K562 (cell line): ENCODE measurements around the gene ARHGAP12. TPM values are rescaled to one million over a fixed set of nuclear protein-coding genes. Genes with fewer than 3 reads are reported as not detected.

Experiments used
- ATAC-seq: fragments of 200-7000 bp; cut with Tn5 transposase; 3 replicates; pipeline ENCODE4 v1.9.1; 2020; ENCODE audit warnings: moderate library complexity
- BruUV-seq: library from RNA; stranded (reverse); fragments of 400-500 nt; replicated peaks from 2 replicates; lab custom pipeline; 2021; lab: Mats Ljungman, UMichigan
- CTCF ChIA-PET: fragments of 300-600 bp; formaldehyde crosslinking; extraction: SDS; loops from one replicate; lab custom pipeline; 2021; ENCODE audit warnings: low intra/inter-chr PET ratio; lab: Yijun Ruan, JAX
- POLR2A ChIA-PET: fragments of 300-600, 350-650 bp; sonication (Branson Sonifier 250); formaldehyde crosslinking; extraction: SDS; loops from one replicate; lab custom pipeline; 2021; ENCODE audit warnings: antibody characterized with exemption, inconsistent platforms; lab: Yijun Ruan, JAX
- DNase-seq, 4 experiments: peaks; one replicate each; pipeline versions ENCODE4 v3.0.0 to v3.0.0-alpha.2; 2011 to 2018; ENCODE audit warnings: low spot score in 3 of 4, mixed read lengths in 3 of 4; ENCODE audit errors: extremely low read depth in 1 of 4
- FAIRE-seq: peaks from 2 replicates; lab custom pipeline; 2011; peaks lifted over from hg19 to GRCh38; lab: Jason Lieb, UNC
- H2AFZ ChIP-seq: 2 replicates; pipeline ENCODE4 v1.6.0; 2011; ENCODE audit warnings: low read depth, low read length, control low read depth, inconsistent platforms
- H3K27ac ChIP-seq: fragments of 200-600 bp; 3 replicates; pipeline ENCODE4 v1.8.0; 2011; ENCODE audit warnings: low read depth, mild to moderate bottlenecking, control low read depth, inconsistent platforms, low read length, moderate library complexity, mixed read lengths; ENCODE audit errors: extremely low read depth
- H3K27me3 ChIP-seq, 2 experiments: fragments of 300-600 bp in 1 of 2; 2 replicates in 1 of 2; 3 replicates in 1 of 2; pipeline versions ENCODE4 v1.6.0 to v1.8.0; 2011; ENCODE audit warnings: inconsistent platforms in 2 of 2, low read length in 2 of 2, mild to moderate bottlenecking in 1 of 2, mixed read lengths in 1 of 2, moderate library complexity in 1 of 2; ENCODE audit not compliant: control insufficient read depth in 2 of 2, insufficient read depth in 2 of 2
- H3K36me3 ChIP-seq: fragments of 300-600 bp; 3 replicates; pipeline ENCODE4 v1.8.0; 2011; ENCODE audit warnings: mild to moderate bottlenecking, low read length, inconsistent platforms; ENCODE audit not compliant: control insufficient read depth, insufficient read depth
- H3K4me1 ChIP-seq, 2 experiments: fragments of 200-600 bp in 1 of 2; replicated peaks in 1 of 2; 2 replicates in 1 of 2; 3 replicates in 1 of 2; pipeline versions ENCODE4 v1.5.1 to v1.8.0; 2011; ENCODE audit warnings: inconsistent platforms in 2 of 2, low read length in 2 of 2, mild to moderate bottlenecking in 1 of 2, mixed read lengths in 1 of 2, moderate library complexity in 1 of 2; ENCODE audit not compliant: control insufficient read depth in 2 of 2, insufficient read depth in 2 of 2
- H3K4me2 ChIP-seq: 2 replicates; pipeline ENCODE4 v1.6.1; 2011; ENCODE audit warnings: low read length, control low read depth, inconsistent platforms, mixed read lengths; ENCODE audit not compliant: insufficient read depth
- H3K4me3 ChIP-seq: fragments of 200-600 bp; sonication (generic), shearing (Covaris generic); 2 replicates; pipeline ENCODE4 v1.5.1; 2016; ENCODE audit warnings: control low read depth, inconsistent platforms
- H3K79me2 ChIP-seq: fragments of 200-600 bp; 3 replicates; pipeline ENCODE4 v1.8.0; 2011; ENCODE audit warnings: low read length, inconsistent platforms; ENCODE audit not compliant: control insufficient read depth, insufficient read depth
- H3K9ac ChIP-seq, 2 experiments: 2 replicates each; pipeline versions ENCODE4 v1.6.0 to v1.6.1; 2011; ENCODE audit warnings: low read depth in 2 of 2, low read length in 2 of 2, control low read depth in 1 of 2, inconsistent platforms in 1 of 2, mild to moderate bottlenecking in 1 of 2, mixed read lengths in 1 of 2; ENCODE audit not compliant: insufficient read depth in 1 of 2
- H3K9me1 ChIP-seq: one replicate; pipeline ENCODE4 v1.6.0; 2011; ENCODE audit warnings: inconsistent platforms, mild to moderate bottlenecking, low read length, moderate library complexity; ENCODE audit not compliant: control insufficient read depth, insufficient read depth
- H3K9me3 ChIP-seq: replicated peaks from 2 replicates; pipeline ENCODE4 v1.5.1; 2011; ENCODE audit warnings: low read depth, low read length, inconsistent platforms; ENCODE audit not compliant: control insufficient read depth, insufficient read depth
- H4K20me1 ChIP-seq: replicated peaks from 2 replicates; pipeline ENCODE4 v1.6.1; 2011; ENCODE audit warnings: low read length, inconsistent platforms, mixed read lengths; ENCODE audit not compliant: control insufficient read depth, insufficient read depth
- ATF3 ChIP-seq, 2 experiments: fragments of 450-650 bp in 1 of 2; sonication (generic) in 1 of 2; formaldehyde crosslinking in 1 of 2; IDR thresholded peaks in 1 of 2; conservative IDR thresholded peaks in 1 of 2; 2 replicates each; pipeline versions ENCODE4 v1.6.1 to v1.8.1; 2016 to 2023; ENCODE audit warnings: mild to moderate bottlenecking in 2 of 2, moderate library complexity in 2 of 2, inconsistent platforms in 1 of 2, missing genetic modification reagents in 1 of 2
- ATF7 ChIP-seq: fragments of 450-650 bp; IDR thresholded peaks from 2 replicates; pipeline ENCODE4 v1.7.1; 2014; ENCODE audit warnings: mild to moderate bottlenecking, moderate library complexity
- ELK1 ChIP-seq: sonication (generic); formaldehyde crosslinking; IDR thresholded peaks from 2 replicates; pipeline ENCODE4 v1.8.1; 2022; ENCODE audit warnings: missing genetic modification reagents
- EZH2 ChIP-seq: IDR thresholded peaks from 2 replicates; pipeline ENCODE4 v1.6.1; 2012; ENCODE audit warnings: low read depth, mild to moderate bottlenecking, inconsistent platforms, low read length, borderline replicate concordance
- FOXK2 ChIP-seq, 2 experiments: fragments of 450-650 bp; IDR thresholded peaks in 1 of 2; conservative IDR thresholded peaks in 1 of 2; 2 replicates each; pipeline ENCODE4 v1.6.1; 2016; ENCODE audit warnings: low read depth in 2 of 2, mild to moderate bottlenecking in 1 of 2
- NEUROD1 ChIP-seq: fragments of 150-350 bp; IDR thresholded peaks from 2 replicates; pipeline ENCODE4 v1.6.1; 2014; ENCODE audit warnings: borderline replicate concordance, low read length, low read depth; ENCODE audit not compliant: partially characterized antibody
- SAFB2 ChIP-seq: fragments of 200-400 bp; formaldehyde crosslinking; IDR thresholded peaks from 2 replicates; pipeline ENCODE4 v1.6.1; 2018; ENCODE audit warnings: borderline replicate concordance, low read length, low read depth, moderate library complexity; ENCODE audit not compliant: severe bottlenecking
- ZBTB7A ChIP-seq: IDR thresholded peaks from 2 replicates; pipeline ENCODE4 v1.6.1; 2011; ENCODE audit warnings: low read depth, mild to moderate bottlenecking, low read length, moderate library complexity, borderline replicate concordance; ENCODE audit not compliant: control insufficient read depth
- ZKSCAN1 ChIP-seq: fragments of 150-350 bp; IDR thresholded peaks from 2 replicates; pipeline ENCODE4 v1.6.1; 2016; ENCODE audit warnings: low read depth, low read length
- WGBS: fragments of 100-300 bp; shearing (Covaris generic); methylation state at CpG from one replicate; pipeline ENCODE4 v1.1.6; 2016; ENCODE audit warnings: low coverage, mixed read lengths; ENCODE audit not compliant: insufficient coverage; ENCODE audit errors: missing lambda C conversion rate; 5-methylcytosine and 5-hydroxymethylcytosine counted together
- in situ Hi-C: fragments of 300-500 bp; cut with MboI; formaldehyde crosslinking; loops from 4 replicates; pipeline ENCODE4 v1.15.0; 2018; ENCODE audit warnings: inconsistent platforms, mixed read lengths
- intact Hi-C: fragments of 100-400 bp; cut with micrococcal nuclease; formaldehyde crosslinking; loops from 2 replicates; pipeline ENCODE4 v1.14.2; 2022
- polyA plus RNA-seq, 8 experiments: library from polyadenylated mRNA; depleted of rRNA in 4 of 8; stranded (reverse) in 5 of 8; unstranded in 3 of 8; fragments of >200 nt; fragmentation: Nextera tagmentation in 2 of 8; fragmentation: Illumina TruSeq in 1 of 8; extraction: Ambion mirVana in 2 of 8; extraction: Trizol in 1 of 8; gene quantifications; 2 replicates each; pipeline versions ENCODE4 v1.2.1 to v1.2.3, GENCODE V29; 2011 to 2014; ENCODE audit warnings: inconsistent platforms in 1 of 8, missing spikeins in 1 of 8
- total RNA-seq, 7 experiments: library from RNA; depleted of rRNA in 6 of 7; stranded (reverse); fragments of >200 nt in 6 of 7; fragmentation: Illumina TruSeq in 2 of 7; extraction: Trizol in 2 of 7; gene quantifications; 2 replicates each; pipeline versions ENCODE4 v1.2.1 to v1.2.3, GENCODE V29; 2011 to 2021; ENCODE audit warnings: low replicate concordance in 1 of 7

ARHGAP12 gene
- total and polyA plus RNA-seq, 9 of the 15 experiments (the other 6 are each of a cell fraction or from before 2014, with no cell fraction given) = 4.4 to 18.7 (median 10.1) TPM

DNA sequence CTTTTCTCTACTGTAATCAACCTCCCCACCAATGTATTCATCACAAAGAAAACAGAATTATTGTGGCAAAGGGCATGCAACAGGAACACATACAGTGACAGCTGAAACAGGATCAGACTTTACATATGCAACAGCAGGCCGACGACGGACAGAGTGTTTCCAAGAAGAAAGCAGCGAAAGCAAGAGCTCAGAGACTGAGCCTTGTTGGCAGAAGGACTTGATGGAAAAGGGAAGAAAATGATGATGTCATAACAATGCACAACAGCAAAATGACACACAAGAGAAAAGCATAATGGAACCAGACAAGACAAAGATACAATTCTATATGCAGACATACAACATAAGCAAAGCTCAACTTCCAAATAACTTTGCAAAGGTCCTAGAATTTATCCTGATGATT, 106.5 kb downstream of the ARHGAP12 start:
- no peak for ATAC-seq
- 80% methylated on average over 4 of the region's 4 CpGs for WGBS
- no peak overlapping the region for H3K27ac ChIP-seq
- no peak for FAIRE-seq
- no peaks in the 10 kb centered on the region for H3K9me1 ChIP-seq
- H3K4me3 ChIP-seq = no peak overlapping the region
- no peak overlapping the region for H3K9ac ChIP-seq
- peaks cover 4 to 10% of the 10 kb centered on the region in 2 experiments; a peak in 3 of 5 replicates for H3K4me1 ChIP-seq
- H3K36me3 ChIP-seq = 0 out of 3 replicates have a peak, but pooled peaks cover 4% of the 10 kb centered on the region
- BruUV-seq = no TSS peak
- no peak overlapping the region for H3K4me2 ChIP-seq
- in situ Hi-C loops = no loop called here
- intact Hi-C loops = no loop called here
- no peaks in the 10 kb centered on the region for H4K20me1 ChIP-seq
- H3K9me3 ChIP-seq = no peaks in the 10 kb centered on the region
- no peaks in the 10 kb centered on the region for H3K27me3 ChIP-seq
- ChIA-PET POLR2A (interaction anchor here (0.8 kb wide), 1 partner anchor 30 kb away, joined by 3 read pairs; no protein-coding TSS in a partner anchor), CTCF (no interaction called here)
- no peak for TF ChIP-seq EZH2
- no peak for TF ChIP-seq ELK1
- TF ChIP-seq FOXK2 (conservative IDR thresholded peaks at IDR 0.05 in 1 of 2, IDR thresholded peaks at IDR 0.05 in 1 of 2; ENCODE audit: low read depth in 2 of 2) = no peak
- TF ChIP-seq NEUROD1 = no peak
- TF ChIP-seq ZKSCAN1 = no peak
- no peak for TF ChIP-seq ZBTB7A
- TF ChIP-seq SAFB2 = no peak
- peak; percentile 79 for TF ChIP-seq ATF3 (IDR thresholded peaks at IDR 0.05)
- TF ChIP-seq ATF3 (CRISPR knock-in tag; conservative IDR thresholded peaks at IDR 0.05) = no peak
- TF ChIP-seq ATF7 = peak; percentile 38; the same call in 1 of the 2 replicates
- no peaks in the 10 kb centered on the region for H3K79me2 ChIP-seq
- H2AFZ ChIP-seq = no peak overlapping the region
- DNase-seq = no peak
